Smooth muscle cell of the brain vasculature (primary cell): ENCODE data around the gene HMGCS1.
"Not testable (repeated sequence)": the region's sequence is repeated elsewhere in the genome, so short reads cannot be mapped to it uniquely, and the experiment has no call there.

Experiments used
- DNase-seq: peaks from one replicate; pipeline ENCODE4 v3.0.0-alpha.2; 2012; ENCODE audit warnings: low read depth, low spot score

The HMGCS1 gene

GRCh38 chr5:43274435-43275114 lies 38.6 kb downstream of the HMGCS1 start:
- no peak for DNase-seq

DNA sequence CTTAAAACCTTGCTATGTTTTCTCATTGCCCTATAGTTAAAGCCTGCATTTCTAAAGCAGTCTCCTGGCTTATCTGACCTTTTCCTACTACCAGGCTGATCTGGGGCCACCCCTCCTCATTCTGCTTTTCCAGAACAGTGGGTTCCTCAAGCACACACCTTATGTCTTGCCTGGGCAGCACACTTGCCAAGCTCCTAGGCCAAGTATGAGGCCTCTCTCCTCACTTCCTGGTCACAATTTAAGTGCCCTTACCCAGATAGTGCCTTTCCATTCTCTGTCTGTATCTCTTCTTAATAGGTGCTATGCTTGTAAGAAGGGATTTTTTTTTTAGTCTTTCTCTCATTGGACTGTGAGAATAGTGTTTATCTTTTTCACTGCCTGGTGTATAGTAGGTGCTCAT lies 39.7 kb downstream of the HMGCS1 start:
- no peak for DNase-seq

DNA sequence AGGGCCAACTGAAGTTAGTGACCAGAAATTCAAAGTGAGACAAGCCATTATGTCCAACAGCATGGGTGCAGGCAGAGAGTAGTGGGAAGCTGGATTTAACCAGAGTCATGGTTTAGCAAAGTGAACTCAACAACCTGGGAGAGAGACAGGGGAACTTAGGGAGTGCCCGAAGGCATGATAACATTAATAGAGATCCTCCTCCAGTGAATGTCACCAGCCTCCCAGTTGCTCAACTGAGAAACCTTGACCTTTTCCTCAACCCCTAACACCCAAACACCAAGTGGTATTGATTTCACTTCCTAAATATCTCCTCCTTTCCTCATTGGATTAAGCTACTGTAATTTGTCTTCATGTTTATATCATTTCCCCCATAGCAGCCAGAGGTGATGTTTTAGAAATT lies 42.6 kb downstream of the HMGCS1 start:
- DNase-seq: no peak

GRCh38 chr5:43268188-43268820 lies 44.9 kb downstream of the HMGCS1 start:
- no peak for DNase-seq

- not testable (repeated sequence) for DNase-seq
These were observed 50.9 kb downstream of the HMGCS1 start for GRCh38 chr5:43262269-43262668.

- no peak for DNase-seq
These were observed 55.1 kb downstream of the HMGCS1 start for GRCh38 chr5:43258116-43258515.

- no peak for DNase-seq
These were observed 56.8 kb downstream of the HMGCS1 start for GRCh38 chr5:43256261-43256966.

GRCh38 chr5:43255704-43256103 lies 57.5 kb downstream of the HMGCS1 start:
- no peak for DNase-seq

DNA sequence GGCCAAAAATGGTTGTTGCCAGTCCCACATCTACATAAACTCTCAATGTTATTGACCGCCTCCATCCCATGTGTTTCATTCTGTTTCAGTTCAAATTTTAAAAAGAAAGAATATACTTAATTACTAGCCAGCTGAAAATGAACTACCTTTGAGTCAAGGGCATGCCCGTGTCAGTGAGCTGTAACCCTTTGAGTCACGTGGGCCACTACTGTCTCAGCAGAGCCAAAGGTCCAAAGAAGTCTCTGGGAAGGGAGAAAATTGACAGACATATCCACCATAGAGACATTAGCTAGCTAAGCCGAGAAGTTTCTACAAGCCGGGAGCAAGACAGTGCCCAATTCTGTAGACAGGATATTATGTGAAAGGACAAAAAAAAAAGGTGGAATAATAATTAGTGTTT lies 61.5 kb downstream of the HMGCS1 start:
- no peak for DNase-seq

DNA sequence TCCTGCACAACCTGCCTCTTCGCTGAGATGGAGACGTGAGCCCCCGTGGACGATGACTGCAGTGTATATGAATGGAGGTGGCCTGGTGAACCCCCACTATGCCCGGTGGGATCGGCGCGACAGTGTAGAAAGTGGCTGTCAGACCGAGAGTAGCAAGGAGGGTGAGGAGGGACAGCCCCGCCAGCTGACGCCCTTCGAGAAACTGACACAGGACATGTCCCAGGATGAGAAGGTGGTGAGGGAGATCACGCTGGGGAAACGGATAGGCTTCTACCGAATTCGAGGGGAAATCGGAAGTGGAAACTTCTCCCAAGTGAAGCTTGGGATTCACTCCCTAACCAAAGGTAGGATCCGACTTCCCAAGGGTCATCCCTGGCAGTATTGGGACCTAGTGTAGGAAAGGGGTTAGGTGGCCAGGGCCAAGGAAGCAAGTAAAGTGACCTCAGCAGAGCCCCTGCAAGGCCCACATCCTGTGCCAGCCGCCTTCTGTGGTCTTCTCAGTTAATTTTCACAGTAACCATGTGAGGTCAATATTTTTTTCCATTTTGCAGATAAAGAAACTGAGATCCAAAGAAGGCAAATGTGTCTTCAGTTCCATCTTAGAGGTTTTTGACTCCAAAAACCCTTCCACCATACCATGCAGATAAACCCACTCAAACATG lies 67.4 kb downstream of the HMGCS1 start:
- DNase-seq: no peak

GRCh38 chr5:43244823-43245565 lies 68.2 kb downstream of the HMGCS1 start:
- no peak for DNase-seq

DNA sequence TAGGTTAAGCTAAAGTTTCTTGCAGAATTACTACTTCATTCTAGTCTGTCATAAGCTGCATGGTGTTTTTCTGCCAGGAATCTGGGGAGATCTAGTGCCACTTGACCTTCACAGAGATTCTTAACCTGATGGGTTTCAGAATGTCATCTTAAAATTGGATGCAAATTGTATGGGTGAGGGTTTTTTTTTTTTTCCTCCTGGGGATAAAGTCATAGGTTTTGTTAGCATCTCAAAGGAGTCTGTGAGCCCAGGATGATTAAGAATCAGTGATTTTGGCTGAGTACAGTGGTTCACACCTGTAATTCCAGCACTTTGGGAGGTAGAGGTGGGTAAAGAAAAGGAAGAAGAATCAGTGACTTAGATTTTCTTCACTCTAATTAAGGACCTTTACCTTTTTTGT lies 69.9 kb downstream of the HMGCS1 start:
- no peak for DNase-seq

- no peak for DNase-seq
These were observed 71.0 kb downstream of the HMGCS1 start for GRCh38 chr5:43242196-43242595.
